Hindlimb muscle (tissue), 1 donor: ENCODE results near the gene LTO1. TPM values are rescaled to one million over a fixed set of nuclear protein-coding genes. Genes with fewer than 3 reads are reported as not detected.
"Not testable (repeated sequence)": the region's sequence is repeated elsewhere in the genome, so short reads cannot be mapped to it uniquely, and the experiment has no call there.

Experiments
- DNase-seq: peaks from one replicate; pipeline ENCODE4 v3.0.0-alpha.2; 2013
- polyA plus RNA-seq: library from polyadenylated mRNA; unstranded; fragments of 120-200 nt; gene quantifications from one replicate; pipeline ENCODE4 v1.2.1, GENCODE V29; 2013; ENCODE audit not compliant: insufficient read length

The LTO1 gene
- polyA plus RNA-seq, 1 donor = 19.6 TPM

GRCh38 chr11:69630017-69630416 is 45.1 kb downstream of the LTO1 start:
- no peak for DNase-seq

DNA sequence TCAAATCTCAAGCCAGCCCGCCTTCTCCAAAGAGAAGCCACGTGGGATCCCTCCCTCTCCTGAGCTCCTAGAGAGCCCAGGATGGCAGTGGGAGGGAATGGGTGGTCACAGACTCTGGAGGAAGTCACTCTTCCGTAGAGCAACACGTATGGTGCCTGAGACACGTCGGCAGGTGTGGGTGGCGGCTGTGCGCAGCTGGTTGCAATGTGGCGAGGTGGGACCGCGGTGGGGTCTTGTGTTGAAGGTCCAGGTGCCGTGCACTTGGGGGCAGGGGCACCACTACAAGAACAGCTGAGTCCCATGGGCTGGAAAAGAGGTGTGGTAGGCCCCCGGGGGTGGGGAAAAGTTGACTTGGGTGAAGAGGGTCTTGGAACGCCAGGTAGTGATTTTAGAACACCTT is 47.6 kb downstream of the LTO1 start:
- no peak for DNase-seq

DNA sequence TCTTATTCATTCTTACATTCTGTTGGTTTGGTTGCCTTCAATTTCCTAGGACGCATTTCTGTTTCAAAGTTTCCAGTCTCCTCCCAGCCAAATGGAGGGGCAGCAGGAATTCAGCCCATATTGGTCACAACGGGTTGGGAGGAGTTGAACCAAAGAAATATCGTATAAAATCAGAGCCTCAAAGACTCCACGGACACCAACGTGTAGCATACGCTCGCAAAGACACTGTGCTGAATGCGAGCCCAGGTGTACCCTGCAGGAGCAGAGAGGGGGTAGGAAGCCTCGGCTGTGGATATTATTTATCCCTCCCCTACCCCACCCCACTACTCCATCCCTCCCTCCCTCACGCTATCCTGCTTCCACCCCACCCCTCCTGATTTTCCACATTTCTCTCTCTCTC is 49.7 kb downstream of the LTO1 start:
- no peak for DNase-seq

DNA sequence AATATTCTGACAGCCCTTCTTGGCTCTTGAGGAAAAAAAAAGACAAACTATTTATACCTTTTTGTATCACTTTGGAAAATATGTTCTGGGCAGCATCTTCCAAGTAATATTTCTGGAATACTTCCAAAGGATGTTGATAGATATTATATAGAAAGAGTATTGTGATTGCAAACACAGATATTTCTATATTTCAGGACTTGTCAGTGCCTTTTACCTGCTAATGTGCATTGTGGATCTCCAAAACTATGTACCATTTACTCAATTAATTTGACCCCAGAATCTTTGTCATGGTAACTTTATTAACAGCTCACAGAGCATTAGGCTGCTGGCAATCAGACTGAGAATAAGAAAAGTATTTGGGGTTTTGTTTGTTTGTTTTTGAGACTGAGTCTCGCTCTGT is 50.9 kb downstream of the LTO1 start:
- DNase-seq = no peak

DNA sequence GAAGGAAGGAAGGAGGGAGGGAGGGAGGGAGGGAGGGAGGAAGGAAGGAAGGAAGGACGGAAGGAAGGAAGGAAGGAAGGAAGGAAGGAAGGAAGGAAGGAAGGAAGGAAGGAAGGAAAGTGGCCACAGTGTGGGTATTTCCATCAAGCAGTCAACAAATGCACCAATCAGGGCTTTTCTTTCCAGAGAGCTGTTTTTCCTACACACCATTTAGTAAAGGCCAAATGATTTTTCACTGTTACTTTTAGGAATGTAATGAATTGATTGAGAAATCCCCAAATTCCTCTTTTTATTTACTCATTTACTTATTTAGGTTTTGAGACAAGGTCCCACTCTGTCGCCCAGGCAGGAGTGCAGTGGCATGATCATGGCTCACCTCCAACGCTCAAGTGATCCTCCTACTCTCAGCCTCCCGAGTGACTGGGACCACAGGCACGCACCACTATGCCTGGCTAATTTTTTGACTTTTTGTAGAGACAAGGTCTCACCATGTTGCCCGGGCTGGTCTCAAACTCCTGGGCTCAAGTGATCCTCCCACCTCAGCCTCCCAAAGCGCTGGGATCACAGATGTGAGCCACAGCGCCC is 53.0 kb downstream of the LTO1 start:
- not testable (repeated sequence) for DNase-seq

GRCh38 chr11:69620683-69621290 is 54.4 kb downstream of the LTO1 start:
- no peak for DNase-seq

- no peak for DNase-seq
These were observed 56.9 kb downstream of the LTO1 start for GRCh38 chr11:69618237-69618636.

DNA sequence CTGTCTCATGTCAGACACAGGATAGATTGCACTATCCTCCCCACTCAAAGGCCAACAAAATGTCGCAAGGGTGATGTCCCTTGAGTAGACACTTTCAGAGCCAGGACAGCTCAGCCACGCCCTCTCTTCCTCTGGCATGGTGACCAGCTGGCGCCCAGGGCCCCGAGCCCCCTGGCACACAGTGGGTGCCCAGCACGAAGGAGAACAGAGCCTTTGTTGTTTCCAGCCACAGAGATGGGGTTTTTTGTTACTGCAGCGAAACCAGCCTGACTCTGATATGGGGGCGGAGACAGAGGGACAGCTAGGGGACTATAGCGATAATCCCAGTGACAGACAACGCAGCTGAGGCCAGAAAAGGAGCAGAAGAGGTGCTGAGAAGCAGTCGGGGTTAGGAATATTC is 57.5 kb downstream of the LTO1 start:
- DNase-seq = no peak

- no peak for DNase-seq
These were observed 57.9 kb downstream of the LTO1 start for GRCh38 chr11:69617220-69617619.

Other genes with a start within 250 kb of the LTO1 start
- gene LINC01488, start 193.7 kb downstream of the LTO1 start, polyA plus RNA-seq = 0.06 TPM
- 66.7 TPM for gene CCND1, start 34.2 kb downstream of the LTO1 start, polyA plus RNA-seq
- 0.58 TPM for gene FGF19, start 28.7 kb upstream of the LTO1 start, polyA plus RNA-seq
- 8.1 TPM for gene FGF4, start 100.0 kb upstream of the LTO1 start, polyA plus RNA-seq
- gene FGF3, start 144.1 kb upstream of the LTO1 start, polyA plus RNA-seq = not detected